Activated CD4-positive, CD25-positive, alpha-beta regulatory T cell treated with anti-CD3 and anti-CD28 coated beads, Interleukin-2, amount 50 U/mL, for 16 hours (primary cell): Measurements from ENCODE around the gene CEP131.

Source experiments
- DNase-seq: peaks from one replicate; pipeline ENCODE4 v3.0.0-alpha.2; 2020; ENCODE audit warnings: low read depth, low spot score

Gene CEP131

DNA sequence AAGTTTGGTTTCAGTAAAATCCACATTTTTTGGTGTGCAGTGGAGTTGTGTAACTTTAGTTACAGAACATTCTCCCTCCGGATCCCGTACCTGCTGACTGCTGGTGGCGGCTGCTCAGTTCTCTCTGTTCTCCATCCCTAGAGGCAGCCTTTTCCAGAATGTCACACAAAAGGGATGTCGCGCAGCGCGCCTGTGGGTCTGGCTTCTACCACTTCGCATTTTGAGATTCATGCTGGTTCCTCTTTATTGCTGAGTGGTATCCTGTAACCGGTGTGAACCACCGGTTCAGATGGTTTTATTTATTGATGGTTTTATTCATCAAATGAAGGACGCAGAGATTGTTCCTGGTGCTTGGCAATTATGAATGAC, 981 bp upstream of the CEP131 start:
- DNase-seq, result no peak

DNA sequence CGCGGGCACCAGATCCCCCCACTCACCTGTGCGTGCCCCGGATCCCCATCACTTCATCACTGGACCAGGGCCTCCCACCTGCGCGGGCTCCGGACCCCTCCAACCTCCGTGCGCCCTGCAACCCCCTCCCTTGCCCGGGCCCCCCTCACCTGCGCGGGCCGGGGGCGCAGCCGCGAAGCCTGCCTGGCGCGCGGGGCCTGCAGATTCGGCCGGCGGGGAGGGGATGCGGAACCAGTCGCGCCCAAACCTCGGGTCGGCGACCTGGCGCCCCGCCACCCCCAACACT, 202 bp downstream of the CEP131 start:
- DNase-seq, result no peak

DNA sequence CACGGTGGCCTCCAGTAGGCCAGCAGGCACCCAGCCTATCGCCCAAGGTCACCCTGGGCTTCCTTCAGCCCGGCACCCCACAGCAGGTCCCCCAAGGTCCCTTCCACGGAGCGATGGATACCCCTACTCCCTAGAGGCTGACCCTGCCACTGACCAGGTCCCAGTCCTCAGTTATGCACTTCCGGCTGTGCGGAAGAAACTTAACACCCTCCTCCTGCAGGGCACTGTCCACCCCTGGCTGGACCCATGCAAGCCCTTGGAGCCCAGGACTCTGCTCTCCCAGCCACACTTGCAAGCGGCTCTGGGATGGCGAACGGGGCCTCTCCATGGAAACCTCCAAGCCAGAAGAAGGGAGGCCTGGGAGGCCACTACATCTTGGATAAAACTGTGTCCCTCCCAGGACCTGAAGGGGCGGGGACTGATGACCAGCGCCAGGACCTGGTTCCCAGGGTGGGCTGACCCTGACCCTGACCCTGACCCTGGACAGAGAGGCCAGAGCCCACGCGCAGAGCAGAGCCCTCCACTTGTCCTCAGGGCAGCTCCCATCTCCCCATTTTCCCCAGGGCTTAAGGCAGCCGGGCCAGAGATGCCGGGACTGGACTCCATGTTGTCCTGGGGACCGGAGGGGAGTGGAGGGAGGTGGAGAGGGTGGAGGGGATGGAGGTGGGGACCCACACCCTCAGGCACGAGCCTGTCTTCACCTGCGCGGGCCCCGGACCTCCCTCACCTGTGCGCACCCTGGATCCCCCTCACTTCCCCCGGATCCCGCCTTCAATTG, 734 bp downstream of the CEP131 start:
- DNase-seq, result no peak

DNA sequence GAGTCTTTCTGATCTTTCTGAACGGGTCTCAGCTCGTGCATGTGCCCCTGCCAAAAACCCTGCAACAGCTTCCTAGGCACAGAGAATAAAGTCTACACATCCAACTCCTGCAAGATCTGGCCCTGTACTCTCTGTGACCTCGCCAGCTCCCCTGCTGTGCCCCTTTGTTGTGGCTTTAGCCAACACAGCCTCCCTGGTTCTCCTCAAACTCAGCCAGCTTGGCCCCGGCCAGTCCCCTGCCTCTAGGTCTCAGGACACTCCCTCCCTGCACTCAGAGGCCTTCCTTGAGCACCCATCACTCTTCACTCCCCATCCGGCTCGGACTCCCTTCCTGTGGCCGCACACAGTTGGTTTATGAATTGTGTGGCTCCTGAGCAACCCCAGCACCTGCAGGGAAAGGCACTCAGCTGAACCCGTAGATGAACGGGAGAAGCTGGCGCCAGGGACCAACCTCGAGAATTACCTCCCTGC, 1.4 kb downstream of the CEP131 start:
- no peak for DNase-seq

- DNase-seq, result no peak
Observed at GRCh38 chr17:81219476-81220180, 3.1 kb downstream of the CEP131 start.

DNA sequence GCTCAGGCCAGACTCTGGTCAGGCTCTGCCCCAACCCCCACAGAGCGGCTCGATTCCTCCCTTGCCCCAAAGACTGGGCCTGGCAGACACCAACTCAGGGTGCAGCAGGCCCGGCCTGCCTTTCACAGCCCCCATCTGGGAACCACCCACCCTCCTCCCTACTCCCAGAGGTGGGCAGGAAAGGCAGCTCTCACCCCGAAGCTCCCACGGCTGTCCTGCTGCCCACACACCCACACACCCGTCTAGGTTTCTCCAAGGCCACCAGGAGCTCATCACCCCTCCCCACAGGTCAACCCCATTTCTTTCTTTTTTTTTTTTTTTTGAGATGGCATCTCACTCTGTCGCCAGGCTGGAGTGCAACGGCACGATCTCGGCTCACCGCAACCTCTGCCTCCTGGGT, 3.8 kb downstream of the CEP131 start:
- DNase-seq, result no peak

DNA sequence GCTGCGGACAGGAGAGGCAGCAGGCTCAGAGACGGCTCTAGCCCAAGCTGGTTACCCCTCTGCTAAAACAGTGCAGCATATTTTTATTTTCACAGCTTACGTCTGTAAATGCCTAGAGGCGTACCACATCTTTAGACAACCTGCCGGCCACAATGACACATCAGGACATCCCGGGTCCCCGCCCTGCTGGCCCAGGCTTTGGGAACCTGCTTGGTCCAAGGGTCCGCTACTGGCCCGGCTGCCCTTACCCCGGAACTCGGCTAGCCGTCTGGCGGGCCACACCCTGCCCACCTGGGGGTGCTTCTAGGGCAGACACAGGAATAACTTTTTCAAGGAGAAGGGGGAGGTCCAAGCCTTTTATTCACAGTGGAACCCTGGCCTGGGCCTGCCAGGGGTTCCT, 4.3 kb downstream of the CEP131 start:
- no peak for DNase-seq

GRCh38 chr17:81217491-81217890, 5.3 kb downstream of the CEP131 start:
- DNase-seq, result no peak

GRCh38 chr17:81213978-81214377, 8.8 kb downstream of the CEP131 start:
- DNase-seq, result no peak

DNA sequence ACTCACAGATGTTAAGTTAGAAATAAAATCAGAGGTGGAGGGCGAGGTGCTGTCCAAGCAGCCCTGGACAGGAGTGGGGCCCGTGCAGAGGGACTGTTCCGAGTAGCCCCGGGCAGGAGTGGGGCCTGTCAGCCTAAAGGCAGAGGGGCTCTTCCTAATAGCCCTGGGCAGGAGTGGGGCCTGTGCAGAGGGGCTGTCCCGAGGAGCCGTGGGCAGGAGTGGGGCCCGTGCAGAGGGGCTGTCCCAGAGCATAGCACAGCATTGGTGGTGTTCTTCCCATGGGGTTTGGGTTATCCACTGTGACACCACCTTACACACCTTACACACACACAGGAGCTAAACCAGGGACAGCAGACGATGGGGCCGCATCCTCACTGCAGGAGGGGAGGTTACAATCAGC, 10.4 kb downstream of the CEP131 start:
- DNase-seq, result no peak

GRCh38 chr17:81210868-81211267, 11.9 kb downstream of the CEP131 start:
- DNase-seq, result no peak

GRCh38 chr17:81210466-81210865, 12.3 kb downstream of the CEP131 start:
- DNase-seq, result no peak

DNA sequence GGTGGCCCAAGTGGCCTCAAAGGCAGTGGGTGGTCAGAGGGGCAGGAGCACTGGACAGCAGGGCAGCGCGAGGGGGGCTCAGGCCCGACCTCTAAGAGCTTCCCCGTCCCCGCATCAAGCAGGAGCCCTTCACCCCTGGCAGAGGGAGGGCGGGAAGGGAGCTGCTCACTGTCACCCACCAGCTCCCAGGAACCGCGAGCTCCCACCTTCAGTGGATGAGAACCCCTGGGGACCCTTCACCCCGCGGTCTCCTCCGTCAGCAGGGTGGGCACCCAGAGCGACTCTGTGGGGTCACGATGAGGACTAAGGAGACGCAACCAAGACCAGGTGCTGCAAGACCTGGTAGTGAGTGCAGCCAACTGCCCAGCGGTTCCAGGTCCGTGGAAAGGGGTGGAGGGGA, 13.6 kb downstream of the CEP131 start:
- DNase-seq, result no peak

DNA sequence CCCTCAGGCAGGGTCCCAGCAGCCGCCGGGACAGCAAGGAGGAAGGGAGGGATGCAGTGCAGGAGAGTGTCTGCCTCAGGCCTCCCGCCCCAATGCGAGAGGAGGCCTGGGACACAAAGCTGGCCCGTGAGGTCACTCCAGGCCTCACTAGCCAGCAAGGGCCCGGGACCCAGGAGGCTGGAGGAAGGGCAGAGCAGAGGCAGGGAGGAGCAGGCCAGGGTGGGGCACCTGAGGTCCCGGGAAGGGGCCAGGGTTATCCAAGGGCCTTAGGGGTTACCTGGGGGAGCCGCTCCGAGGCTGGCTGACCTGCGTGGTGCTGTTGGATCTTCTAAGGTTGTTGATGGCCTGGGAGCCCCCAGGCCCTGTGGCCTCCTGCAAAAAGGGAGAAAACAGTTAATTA, 14.1 kb downstream of the CEP131 start:
- DNase-seq, result no peak

DNA sequence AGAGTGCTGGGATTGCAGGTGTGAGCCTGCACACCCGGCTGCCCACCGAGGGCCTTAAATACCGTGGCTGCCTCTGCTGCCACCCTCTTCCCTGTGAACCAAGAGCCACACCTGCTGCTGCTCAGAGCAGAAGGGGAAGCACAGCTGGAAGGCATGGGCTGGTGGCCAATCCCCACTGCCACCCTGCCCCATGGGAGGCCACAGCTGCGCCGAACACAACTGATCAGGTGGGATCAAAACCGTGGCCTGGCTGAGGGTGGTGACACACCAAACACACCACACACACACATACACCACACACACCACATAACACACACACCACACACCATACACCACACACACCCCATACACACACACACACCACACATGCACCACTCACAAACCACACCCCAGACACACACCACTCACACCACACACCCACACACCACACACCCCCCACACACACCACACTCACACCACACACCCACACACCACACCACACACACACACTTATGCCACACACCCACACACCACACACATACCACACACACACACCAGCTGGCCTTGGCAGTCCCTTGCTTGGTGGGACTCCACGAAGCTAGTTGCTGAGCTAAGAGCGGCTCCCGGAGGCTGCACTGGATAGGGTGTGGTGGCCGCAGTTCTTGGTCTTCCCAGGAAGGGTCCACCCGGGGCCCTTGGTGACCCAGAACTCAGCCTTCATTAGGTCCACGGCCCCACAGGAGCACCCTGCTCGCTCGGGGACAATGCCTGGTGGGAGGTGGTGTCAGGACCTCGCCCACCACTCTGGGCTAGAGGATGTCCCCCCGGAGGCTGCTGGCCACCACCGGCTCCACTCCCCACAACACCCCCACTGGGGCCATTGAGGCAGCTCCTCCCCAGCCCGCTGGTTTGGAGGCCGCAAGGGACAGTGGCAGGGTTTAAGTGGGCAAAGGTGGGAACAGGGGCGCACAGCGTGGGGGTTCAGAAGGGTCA, 14.9 kb downstream of the CEP131 start:
- DNase-seq, result no peak

DNA sequence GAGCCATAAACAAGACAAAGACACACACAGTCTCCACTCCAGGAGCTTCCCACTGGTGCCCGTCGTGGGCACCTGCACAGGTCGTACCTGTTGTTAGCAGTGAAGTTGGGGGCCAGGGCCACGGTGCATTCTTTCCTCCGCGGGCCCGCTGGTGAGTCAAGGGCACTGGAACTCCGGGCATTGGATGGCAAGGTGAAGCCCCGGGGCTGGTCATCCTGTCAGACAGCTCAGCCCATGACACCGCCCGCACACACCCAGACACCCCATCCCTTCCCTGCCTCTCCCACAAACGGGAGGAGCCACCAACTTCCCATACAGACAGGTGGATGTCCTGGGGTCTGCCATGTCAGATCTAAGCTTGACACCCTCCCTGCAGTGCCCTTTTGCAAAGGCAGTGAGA, 16.1 kb downstream of the CEP131 start:
- DNase-seq, result no peak

DNA sequence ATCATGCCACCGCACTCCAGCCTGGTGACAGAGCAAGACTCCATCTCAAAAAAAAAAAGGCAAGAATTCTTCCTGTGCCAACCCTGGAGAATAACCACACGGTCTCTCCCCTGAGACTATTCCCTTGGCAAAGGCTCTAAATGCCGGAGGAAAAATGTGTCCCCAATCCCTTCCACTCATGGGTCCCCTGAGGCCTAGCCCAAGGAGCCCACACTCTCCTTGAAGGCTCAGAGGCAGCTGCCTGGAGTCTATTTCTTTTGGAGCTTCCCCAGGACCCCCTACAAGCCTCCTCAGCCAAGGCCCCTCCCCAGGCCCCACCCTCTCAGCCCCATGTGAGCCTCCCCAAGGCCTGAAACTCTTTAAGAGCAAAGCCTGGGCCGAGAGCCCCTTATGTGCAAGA, 16.6 kb downstream of the CEP131 start:
- no peak for DNase-seq

- no peak for DNase-seq
Observed at GRCh38 chr17:81204578-81204977, 18.2 kb downstream of the CEP131 start.

- DNase-seq, result no peak
Observed at GRCh38 chr17:81203136-81203535, 19.6 kb downstream of the CEP131 start.

- no peak for DNase-seq
Observed at GRCh38 chr17:81202318-81202717, 20.4 kb downstream of the CEP131 start.

DNA sequence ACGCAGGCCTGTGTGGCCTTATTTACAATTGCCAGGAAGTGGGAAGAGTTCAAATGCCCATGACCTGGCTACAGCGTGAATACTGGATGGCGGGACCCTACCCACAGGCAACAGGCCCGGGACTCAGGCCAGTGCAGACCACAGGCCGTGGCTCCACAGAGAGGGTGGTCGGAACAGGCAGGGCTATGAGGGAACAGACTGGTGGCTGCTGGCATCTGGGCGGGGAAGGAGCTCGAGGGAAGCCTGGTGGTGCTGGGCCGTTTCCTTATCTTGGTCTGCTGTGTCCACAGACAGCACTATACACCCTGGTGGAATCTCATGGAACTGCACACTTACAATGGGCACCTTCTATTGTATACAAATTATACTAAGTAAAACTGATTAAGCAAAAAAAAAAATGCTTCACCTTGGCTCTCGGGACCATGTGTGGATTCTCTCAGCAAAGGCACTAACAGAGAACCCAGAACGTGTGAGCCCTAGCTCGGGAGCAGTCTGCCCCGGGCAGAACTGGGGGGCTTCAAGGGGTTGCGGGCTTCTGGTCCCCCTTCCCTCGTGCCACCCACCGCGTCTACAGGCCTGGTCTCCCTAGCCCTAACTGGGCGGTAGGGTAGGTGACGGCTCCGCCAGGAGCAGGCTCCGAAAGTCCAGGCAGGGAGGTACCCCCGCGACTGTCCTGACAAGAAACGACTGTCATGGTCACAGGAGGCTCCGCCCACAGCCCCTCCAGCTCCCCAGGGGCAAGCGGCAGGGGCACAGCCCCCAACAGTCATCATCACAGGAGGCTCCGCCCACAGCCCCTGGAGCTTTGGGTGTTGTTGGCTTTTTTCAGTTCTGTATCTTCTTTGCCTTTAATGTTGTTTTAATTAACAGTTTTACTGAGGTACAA, 21.8 kb downstream of the CEP131 start:
- DNase-seq, result no peak
